HG02763 (cell line): ENCODE data around the gene CCDC142.
A peak's percentile ranks its signal among the peaks of the same experiment; 100 is the strongest.
"Not testable (repeated sequence)": the region's sequence is repeated elsewhere in the genome, so short reads cannot be mapped to it uniquely, and the experiment has no call there.

Experiments
- ATAC-seq: cut with Tn5 transposase; IDR thresholded peaks from one replicate; pipeline ENCODE4 v1.9.1; 2021; ENCODE audit warnings: mild to moderate bottlenecking, moderate library complexity; ENCODE audit not compliant: unreplicated experiment

The CCDC142 gene

GRCh38 chr2:74471332-74472065 is 11.3 kb downstream of the CCDC142 start:
- ATAC-seq, result no peak

- ATAC-seq, result not testable (repeated sequence)
Observed at GRCh38 chr2:74470742-74471141, 12.1 kb downstream of the CCDC142 start.

GRCh38 chr2:74464406-74464805 is 18.4 kb downstream of the CCDC142 start:
- no peak for ATAC-seq

- ATAC-seq, result no peak
Observed at GRCh38 chr2:74462786-74463105, 20.1 kb downstream of the CCDC142 start.

GRCh38 chr2:74462054-74462785 is 20.6 kb downstream of the CCDC142 start:
- ATAC-seq, result no peak

- ATAC-seq, result no peak
Observed at GRCh38 chr2:74461187-74462053, 21.4 kb downstream of the CCDC142 start.

GRCh38 chr2:74460187-74460586 is 22.6 kb downstream of the CCDC142 start:
- ATAC-seq, result not testable (repeated sequence)

- ATAC-seq, result not testable (repeated sequence)
Observed at GRCh38 chr2:74459503-74460118, 23.2 kb downstream of the CCDC142 start.

GRCh38 chr2:74458938-74459363 is 23.8 kb downstream of the CCDC142 start:
- no peak for ATAC-seq

GRCh38 chr2:74458132-74458937 is 24.5 kb downstream of the CCDC142 start, which contains the start of gene WBP1:
Gene WBP1, plus strand, starts transcription at chr2:74458438. Its CDS starts 165 bp downstream, at chr2:74458603.
- peak; percentile 83 for ATAC-seq

GRCh38 chr2:74457549-74458131 is 25.2 kb downstream of the CCDC142 start:
- peak; percentile 36 for ATAC-seq

- ATAC-seq, result no peak
Observed at GRCh38 chr2:74457129-74457548, 25.7 kb downstream of the CCDC142 start.

- ATAC-seq, result peak; percentile 34
Observed at GRCh38 chr2:74454654-74455511, 27.9 kb downstream of the CCDC142 start, which contains the start of gene INO80B. Gene INO80B, plus strand, starts transcription at chr2:74455087. Its CDS starts 30 bp downstream, at chr2:74455117.

- ATAC-seq, result no peak
Observed at GRCh38 chr2:74450570-74451190, 32.1 kb downstream of the CCDC142 start.

- ATAC-seq, result no peak
Observed at GRCh38 chr2:74448771-74449170, 34.0 kb downstream of the CCDC142 start.

GRCh38 chr2:74447230-74447999 is 35.4 kb downstream of the CCDC142 start:
- no peak for ATAC-seq
